HCT116 (cell line): ENCODE measurements around the gene CDC45. TPM values are rescaled to one million over a fixed set of nuclear protein-coding genes. Genes with fewer than 3 reads are reported as not detected.

ENCODE experiments used
- ATAC-seq: fragments of 200-7000 bp; cut with Tn5 transposase; 2 replicates; pipeline ENCODE4 v1.9.1; 2020; ENCODE audit warnings: mild to moderate bottlenecking, moderate library complexity
- BruUV-seq: library from RNA; stranded (reverse); fragments of 400-500 nt; replicated peaks from 2 replicates; lab custom pipeline; 2021; lab: Mats Ljungman, UMichigan
- CTCF ChIA-PET: fragments of 300-600 bp; sonication (Branson Sonifier 250); formaldehyde crosslinking; loops from one replicate; lab custom pipeline; 2021; ENCODE audit warnings: antibody characterized with exemption; lab: Charles Lee
- POLR2A ChIA-PET: fragments of 300-600, 350-600 bp; sonication (Branson Sonifier 250); formaldehyde crosslinking; loops from one replicate; lab custom pipeline; 2021; ENCODE audit warnings: antibody characterized with exemption; lab: Charles Lee
- RAD21 ChIA-PET, 2 experiments: fragments of 300-600 bp; sonication (Branson Sonifier 250); formaldehyde crosslinking; loops; one replicate each; lab custom pipeline; 2023; ENCODE audit warnings: low total read pairs in 2 of 2; ENCODE audit not compliant: uncharacterized antibody in 2 of 2, unreplicated experiment in 2 of 2, low non-redundant PET in 1 of 2; lab: Charles Lee
- DNase-seq: peaks from one replicate; pipeline ENCODE4 v3.0.0-alpha.2; 2010; ENCODE audit warnings: low read depth, low spot score
- H2AFZ ChIP-seq: fragments of 200-600 bp; shearing (Covaris generic), sonication (generic); 2 replicates; pipeline ENCODE4 v1.6.1; 2017; ENCODE audit warnings: low read depth, mixed run types, mixed read lengths, antibody characterized with exemption, low read length; ENCODE audit not compliant: poor library complexity, severe bottlenecking
- H3K27ac ChIP-seq: 2 replicates; pipeline ENCODE4 v1.5.1; 2012; ENCODE audit warnings: low read depth, low read length
- H3K27me3 ChIP-seq: fragments of 200-600 bp; sonication (generic); 2 replicates; pipeline ENCODE4 v1.6.1; 2016; ENCODE audit warnings: mixed run types, low read length, mixed read lengths; ENCODE audit not compliant: insufficient read depth
- H3K36me3 ChIP-seq, 2 experiments: fragments of 200-500 bp in 1 of 2; fragments of 200-600 bp in 1 of 2; sonication (Bioruptor generic) in 1 of 2; sonication (generic) in 1 of 2; 2 replicates each; pipeline versions ENCODE4 v1.5.1 to v1.6.1; 2014 to 2016; ENCODE audit warnings: low read length in 2 of 2, inconsistent platforms in 1 of 2, mixed read lengths in 1 of 2, mixed run types in 1 of 2; ENCODE audit not compliant: insufficient read depth in 2 of 2, control insufficient read depth in 1 of 2
- H3K4me1 ChIP-seq, 2 experiments: fragments of 200-600 bp in 1 of 2; sonication (generic) in 1 of 2; 2 replicates each; pipeline versions ENCODE4 v1.5.1 to v1.6.1; 2012 to 2017; ENCODE audit warnings: low read length in 2 of 2, inconsistent platforms in 1 of 2, mild to moderate bottlenecking in 1 of 2, mixed read lengths in 1 of 2, mixed run types in 1 of 2, moderate library complexity in 1 of 2; ENCODE audit not compliant: insufficient read depth in 2 of 2, control insufficient read depth in 1 of 2
- H3K4me2 ChIP-seq: fragments of 200-600 bp; sonication (generic); 2 replicates; pipeline ENCODE4 v1.6.1; 2017; ENCODE audit warnings: mixed run types, low read length, mixed read lengths
- H3K4me3 ChIP-seq, 2 experiments: fragments of 200-600 bp in 1 of 2; sonication (generic) in 1 of 2; replicated peaks in 1 of 2; 2 replicates each; pipeline ENCODE4 v1.5.1; 2011 to 2016; ENCODE audit warnings: low read length in 2 of 2, control low read depth in 1 of 2, low read depth in 1 of 2, mild to moderate bottlenecking in 1 of 2, mixed read lengths in 1 of 2, mixed run types in 1 of 2
- H3K79me2 ChIP-seq: fragments of 200-600 bp; sonication (generic); 2 replicates; pipeline ENCODE4 v1.6.1; 2017; ENCODE audit warnings: mild to moderate bottlenecking, mixed run types, low read length, moderate library complexity, mixed read lengths; ENCODE audit not compliant: insufficient read depth
- H3K9ac ChIP-seq: fragments of 200-600 bp; sonication (generic); 2 replicates; pipeline ENCODE4 v1.6.1; 2016; ENCODE audit warnings: low read length, mixed read lengths
- H3K9me2 ChIP-seq: fragments of 200-600 bp; sonication (generic), shearing (Covaris generic); 2 replicates; pipeline ENCODE4 v1.6.1; 2017; ENCODE audit warnings: mixed run types, mild to moderate bottlenecking, moderate library complexity; ENCODE audit not compliant: insufficient read depth
- H3K9me3 ChIP-seq, 2 experiments: fragments of 200-500 bp in 1 of 2; fragments of 200-600 bp in 1 of 2; sonication (Bioruptor generic) in 1 of 2; sonication (generic) in 1 of 2; 2 replicates each; pipeline ENCODE4 v1.6.1; 2014 to 2017; ENCODE audit warnings: low read length in 2 of 2, mixed read lengths in 2 of 2, inconsistent platforms in 1 of 2, low read depth in 1 of 2, mild to moderate bottlenecking in 1 of 2, mixed run types in 1 of 2, moderate library complexity in 1 of 2; ENCODE audit not compliant: control insufficient read depth in 1 of 2, insufficient read depth in 1 of 2
- H4K20me1 ChIP-seq: fragments of 200-600 bp; sonication (generic), shearing (Covaris generic); 2 replicates; pipeline ENCODE4 v1.6.1; 2017; ENCODE audit warnings: mixed run types, mild to moderate bottlenecking, moderate library complexity; ENCODE audit not compliant: insufficient read depth
- ATF3 ChIP-seq: IDR thresholded peaks from 2 replicates; pipeline ENCODE4 v1.6.1; 2012
- CBX3 ChIP-seq: IDR thresholded peaks from 2 replicates; pipeline ENCODE4 v1.6.1; 2012; ENCODE audit warnings: low read depth
- CEBPB ChIP-seq: IDR thresholded peaks from 2 replicates; pipeline ENCODE4 v1.6.1; 2012; ENCODE audit warnings: low read depth
- ELF1 ChIP-seq: IDR thresholded peaks from 2 replicates; pipeline ENCODE4 v1.6.1; 2012; ENCODE audit warnings: low read depth, borderline replicate concordance
- EZH2 ChIP-seq: fragments of 200-600 bp; sonication (generic); IDR thresholded peaks from 2 replicates; pipeline ENCODE4 v1.6.1; 2017; ENCODE audit warnings: antibody characterized with exemption, mixed run types
- EZH2phosphoT487 ChIP-seq: fragments of 200-600 bp; IDR thresholded peaks from 2 replicates; pipeline ENCODE4 v1.6.1; 2018; ENCODE audit warnings: antibody characterized with exemption, borderline replicate concordance
- FOSL1 ChIP-seq: IDR thresholded peaks from 2 replicates; pipeline ENCODE4 v1.6.1; 2012; ENCODE audit warnings: low read depth
- JUND ChIP-seq: IDR thresholded peaks from 2 replicates; pipeline ENCODE4 v1.6.1; 2012
- MAX ChIP-seq: IDR thresholded peaks from 2 replicates; pipeline ENCODE4 v1.6.1; 2012
- POLR2A ChIP-seq: IDR thresholded peaks from 2 replicates; pipeline ENCODE4 v1.7.0; 2011; ENCODE audit warnings: borderline replicate concordance; ENCODE audit not compliant: insufficient read depth, insufficient read length; ENCODE audit errors: extremely low read depth
- POLR2AphosphoS5 ChIP-seq: IDR thresholded peaks from 2 replicates; pipeline ENCODE4 v1.6.1; 2011; ENCODE audit warnings: mild to moderate bottlenecking, low read depth, low read length, moderate library complexity
- RAD21 ChIP-seq: IDR thresholded peaks from 2 replicates; pipeline ENCODE4 v1.6.1; 2012; ENCODE audit warnings: low read depth, mild to moderate bottlenecking
- SIN3A ChIP-seq: IDR thresholded peaks from 2 replicates; pipeline ENCODE4 v1.6.1; 2012; ENCODE audit warnings: low read depth
- SP1 ChIP-seq: IDR thresholded peaks from 2 replicates; pipeline ENCODE4 v1.6.1; 2012; ENCODE audit warnings: low read depth
- SRF ChIP-seq: IDR thresholded peaks from 2 replicates; pipeline ENCODE4 v1.6.1; 2012; ENCODE audit warnings: low read depth
- TCF7L2 ChIP-seq: IDR thresholded peaks from 2 replicates; pipeline ENCODE4 v1.7.0; 2011; ENCODE audit warnings: borderline replicate concordance, inconsistent platforms; ENCODE audit not compliant: insufficient read depth, insufficient read length; ENCODE audit errors: extremely low read depth
- YY1 ChIP-seq: IDR thresholded peaks from 2 replicates; pipeline ENCODE4 v1.6.1; 2011; ENCODE audit warnings: low read length, low read depth, moderate library complexity, mild to moderate bottlenecking; ENCODE audit not compliant: insufficient replicate concordance; ENCODE audit errors: extremely low read depth
- ZFX ChIP-seq: fragments of 450-650 bp; IDR thresholded peaks from 2 replicates; pipeline ENCODE4 v1.6.1; 2017
- ZNF274 ChIP-seq: fragments of 200-500 bp; sonication (Bioruptor generic); IDR thresholded peaks from 2 replicates; pipeline ENCODE4 v1.6.1; 2014; ENCODE audit warnings: mild to moderate bottlenecking, low read depth, low read length, inconsistent platforms
- intact Hi-C: fragments of 100-400 bp; cut with micrococcal nuclease; formaldehyde crosslinking; loops from 2 replicates; pipeline ENCODE4 v1.10.0; 2022
- total RNA-seq: library from RNA; stranded (reverse); gene quantifications from one replicate; pipeline ENCODE4 v1.2.1, GENCODE V29; 2021; ENCODE audit not compliant: unreplicated experiment
- TF ChIP-seq, protein P1 (sequence below): IDR thresholded peaks from 2 replicates; pipeline ENCODE4 v1.6.1; 2011; ENCODE audit warnings: mild to moderate bottlenecking, low read length, moderate library complexity; ENCODE audit not compliant: insufficient replicate concordance; ENCODE audit errors: extremely low read depth

Gene CDC45
- total RNA-seq, 1 experiment from 2014 or later, result 43.4 TPM

GRCh38 chr22:19453718-19454117 is 26.0 kb upstream of the CDC45 start:
- H2AFZ ChIP-seq, result no peak overlapping the region
- no peak overlapping the region for H3K4me2 ChIP-seq
- CTCF ChIA-PET, result interaction anchor here (1.4 kb wide), 1 partner anchor 21 kb away, joined by 3 read pairs; no protein-coding TSS in a partner anchor
- no peaks in the 10 kb centered on the region for H3K9me2 ChIP-seq
- POLR2A ChIA-PET, result no interaction called here
- H3K9me3 ChIP-seq, result no peaks in the 10 kb centered on the region
- RAD21 ChIA-PET, result no interaction called here
- no peak overlapping the region for H3K27ac ChIP-seq
- BruUV-seq, result no TSS peak
- H4K20me1 ChIP-seq, result no peaks in the 10 kb centered on the region
- peaks cover 47 to 51% of the 10 kb centered on the region in 2 experiments for H3K36me3 ChIP-seq
- ATAC-seq (no peak), DNase-seq (no peak)
- H3K27me3 ChIP-seq, result no peaks in the 10 kb centered on the region
- no peaks in the 10 kb centered on the region for H3K4me1 ChIP-seq
- no peak overlapping the region for H3K4me3 ChIP-seq
- peaks cover 3% of the 10 kb centered on the region; the same call in 1 of the 2 replicates for H3K79me2 ChIP-seq
- no peak overlapping the region for H3K9ac ChIP-seq
- intact Hi-C loops, result no loop called here
- no peak for TF ChIP-seq RAD21
- no peak for TF ChIP-seq CEBPB
- TF ChIP-seq ZNF274, result no peak
- no peak for TF ChIP-seq TCF7L2
- no peak for TF ChIP-seq FOSL1
- TF ChIP-seq CBX3, result no peak
- TF ChIP-seq SP1, result no peak
- TF ChIP-seq ZFX, result no peak
- no peak for TF ChIP-seq POLR2A
- no peak for TF ChIP-seq JUND
- TF ChIP-seq, protein P1, sequence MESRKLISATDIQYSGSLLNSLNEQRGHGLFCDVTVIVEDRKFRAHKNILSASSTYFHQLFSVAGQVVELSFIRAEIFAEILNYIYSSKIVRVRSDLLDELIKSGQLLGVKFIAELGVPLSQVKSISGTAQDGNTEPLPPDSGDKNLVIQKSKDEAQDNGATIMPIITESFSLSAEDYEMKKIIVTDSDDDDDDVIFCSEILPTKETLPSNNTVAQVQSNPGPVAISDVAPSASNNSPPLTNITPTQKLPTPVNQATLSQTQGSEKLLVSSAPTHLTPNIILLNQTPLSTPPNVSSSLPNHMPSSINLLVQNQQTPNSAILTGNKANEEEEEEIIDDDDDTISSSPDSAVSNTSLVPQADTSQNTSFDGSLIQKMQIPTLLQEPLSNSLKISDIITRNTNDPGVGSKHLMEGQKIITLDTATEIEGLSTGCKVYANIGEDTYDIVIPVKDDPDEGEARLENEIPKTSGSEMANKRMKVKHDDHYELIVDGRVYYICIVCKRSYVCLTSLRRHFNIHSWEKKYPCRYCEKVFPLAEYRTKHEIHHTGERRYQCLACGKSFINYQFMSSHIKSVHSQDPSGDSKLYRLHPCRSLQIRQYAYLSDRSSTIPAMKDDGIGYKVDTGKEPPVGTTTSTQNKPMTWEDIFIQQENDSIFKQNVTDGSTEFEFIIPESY, result no peak
- no peak for TF ChIP-seq SIN3A
- TF ChIP-seq SRF, result no peak
- TF ChIP-seq EZH2, result no peak
- TF ChIP-seq POLR2AphosphoS5, result no peak
- TF ChIP-seq EZH2phosphoT487, result no peak
- no peak for TF ChIP-seq ATF3
- no peak for TF ChIP-seq ELF1
- no peak for TF ChIP-seq MAX
- no peak for TF ChIP-seq YY1
